IMR-90 (cell line): Measurements from ENCODE around the gene NT5C3B. TPM values are rescaled to one million over a fixed set of nuclear protein-coding genes. Genes with fewer than 3 reads are reported as not detected.

Experiments
- ATAC-seq: fragments of 200-7000 bp; cut with Tn5 transposase; 2 replicates; pipeline ENCODE4 v1.9.1; 2020; ENCODE audit warnings: low read depth, mild to moderate bottlenecking, moderate library complexity
- BruUV-seq: library from RNA; stranded (reverse); fragments of 400-500 nt; replicated peaks from 2 replicates; lab custom pipeline; 2021; lab: Mats Ljungman, UMichigan
- CTCF ChIA-PET: fragments of 300-600 bp; formaldehyde crosslinking; extraction: SDS; loops from one replicate; lab custom pipeline; 2021; ENCODE audit warnings: antibody characterized with exemption; lab: Yijun Ruan, JAX
- POLR2A ChIA-PET: fragments of 300-600 bp; sonication (Branson Sonifier 250); formaldehyde crosslinking; loops from one replicate; lab custom pipeline; 2022; ENCODE audit warnings: antibody characterized with exemption; ENCODE audit not compliant: unreplicated experiment; lab: Charles Lee
- DNase-seq: peaks from one replicate; pipeline ENCODE4 v3.0.0; 2013
- H2AFZ ChIP-seq: replicated peaks from 2 replicates; pipeline ENCODE3; 2013; ENCODE audit warnings: low read length, mild to moderate bottlenecking; ENCODE audit not compliant: poor library complexity
- H2AK5ac ChIP-seq: 2 replicates; pipeline ENCODE4 v1.6.1; 2013; ENCODE audit warnings: low read depth, low read length, inconsistent platforms
- H2AK9ac ChIP-seq: replicated peaks from 2 replicates; pipeline ENCODE3; 2013; ENCODE audit warnings: mild to moderate bottlenecking, low read depth, low read length, moderate library complexity; ENCODE audit not compliant: poor library complexity
- H2BK120ac ChIP-seq: 2 replicates; pipeline ENCODE4 v1.6.1; 2013; ENCODE audit warnings: low read depth, low read length, inconsistent platforms
- H2BK15ac ChIP-seq: 3 replicates; pipeline ENCODE4 v1.6.1; 2013; ENCODE audit warnings: low read depth, low read length, inconsistent platforms
- H2BK20ac ChIP-seq: 2 replicates; pipeline ENCODE4 v1.6.1; 2013; ENCODE audit warnings: low read depth, mild to moderate bottlenecking, inconsistent platforms, low read length, moderate library complexity
- H2BK5ac ChIP-seq: 2 replicates; pipeline ENCODE4 v1.6.1; 2013; ENCODE audit warnings: mild to moderate bottlenecking, low read depth, low read length, inconsistent platforms; ENCODE audit not compliant: poor library complexity, severe bottlenecking
- H3K14ac ChIP-seq: replicated peaks from 2 replicates; pipeline ENCODE4 v1.6.1; 2013; ENCODE audit warnings: low read depth, low read length, inconsistent platforms
- H3K18ac ChIP-seq: 2 replicates; pipeline ENCODE4 v1.6.1; 2013; ENCODE audit warnings: low read depth, low read length, control low read depth
- H3K23ac ChIP-seq: 2 replicates; pipeline ENCODE4 v1.6.1; 2013; ENCODE audit warnings: low read depth, low read length, inconsistent platforms
- H3K27ac ChIP-seq: 2 replicates; pipeline ENCODE4 v1.5.1; 2013; ENCODE audit warnings: mild to moderate bottlenecking, control low read depth, low read length; ENCODE audit not compliant: insufficient read depth
- H3K27me3 ChIP-seq: 2 replicates; pipeline ENCODE4 v1.6.1; 2013; ENCODE audit warnings: low read length; ENCODE audit not compliant: control insufficient read depth, insufficient read depth
- H3K36me3 ChIP-seq: 2 replicates; pipeline ENCODE4 v1.6.1; 2013; ENCODE audit warnings: low read length, mixed read lengths; ENCODE audit not compliant: control insufficient read depth, insufficient read depth
- H3K4ac ChIP-seq: 2 replicates; pipeline ENCODE4 v1.6.1; 2013; ENCODE audit warnings: low read depth, low read length, inconsistent platforms
- H3K4me1 ChIP-seq: 2 replicates; pipeline ENCODE4 v1.6.1; 2013; ENCODE audit warnings: low read length, mixed read lengths; ENCODE audit not compliant: control insufficient read depth, insufficient read depth
- H3K4me2 ChIP-seq: 2 replicates; pipeline ENCODE4 v1.6.1; 2013; ENCODE audit warnings: low read depth, mild to moderate bottlenecking, control low read depth, low read length, moderate library complexity
- H3K4me3 ChIP-seq: 2 replicates; pipeline ENCODE4 v1.5.1; 2013; ENCODE audit warnings: low read depth, mild to moderate bottlenecking, control low read depth, low read length, moderate library complexity; ENCODE audit not compliant: insufficient read depth
- H3K56ac ChIP-seq: 2 replicates; pipeline ENCODE4 v1.6.1; 2013; ENCODE audit warnings: low read length, inconsistent platforms; ENCODE audit not compliant: insufficient read depth; ENCODE audit errors: extremely low read depth
- H3K79me1 ChIP-seq, 2 experiments: 2 replicates each; pipeline ENCODE4 v1.6.1; 2013; ENCODE audit warnings: low read length in 2 of 2, inconsistent platforms in 1 of 2, low read depth in 1 of 2
- H3K9ac ChIP-seq: 2 replicates; pipeline ENCODE4 v1.6.1; 2013; ENCODE audit warnings: low read depth, low read length, control low read depth
- H3K9me1 ChIP-seq: 2 replicates; pipeline ENCODE4 v1.6.1; 2013; ENCODE audit warnings: low read length, inconsistent platforms; ENCODE audit not compliant: insufficient read depth
- H3K9me3 ChIP-seq: 2 replicates; pipeline ENCODE4 v1.6.1; 2013; ENCODE audit warnings: low read length; ENCODE audit not compliant: control insufficient read depth, insufficient read depth
- H4K20me1 ChIP-seq: 2 replicates; pipeline ENCODE4 v1.6.1; 2013; ENCODE audit warnings: low read length, inconsistent platforms; ENCODE audit not compliant: insufficient read depth
- H4K5ac ChIP-seq: 2 replicates; pipeline ENCODE4 v1.6.1; 2013; ENCODE audit warnings: mild to moderate bottlenecking, low read depth, low read length, control low read depth
- H4K8ac ChIP-seq, 2 experiments: 2 replicates each; pipeline ENCODE4 v1.6.1; 2013; ENCODE audit warnings: low read depth in 2 of 2, low read length in 2 of 2, control low read depth in 1 of 2, inconsistent platforms in 1 of 2
- H4K91ac ChIP-seq: 2 replicates; pipeline ENCODE4 v1.6.1; 2013; ENCODE audit warnings: low read depth, low read length, inconsistent platforms; ENCODE audit not compliant: insufficient read depth
- CHD1 ChIP-seq: IDR thresholded peaks from 2 replicates; pipeline ENCODE4 v1.6.1; 2012; ENCODE audit warnings: low read depth, low read length, improper control_type of control experiment
- FOS ChIP-seq: fragments of 150-350 bp; IDR thresholded peaks from 2 replicates; pipeline ENCODE4 v1.6.1; 2016; ENCODE audit warnings: low read depth, low read length
- MAFK ChIP-seq: IDR thresholded peaks from 2 replicates; pipeline ENCODE4 v1.6.1; 2012; ENCODE audit warnings: low read depth, low read length, improper control_type of control experiment
- MAZ ChIP-seq: IDR thresholded peaks from 2 replicates; pipeline ENCODE4 v1.6.1; 2012; ENCODE audit warnings: low read depth, mild to moderate bottlenecking, low read length, improper control_type of control experiment, moderate library complexity, borderline replicate concordance
- MXI1 ChIP-seq: IDR thresholded peaks from 2 replicates; pipeline ENCODE4 v1.6.1; 2012; ENCODE audit warnings: low read depth, mild to moderate bottlenecking, low read length, moderate library complexity, borderline replicate concordance
- NFE2L2 ChIP-seq: fragments of 150-350 bp; IDR thresholded peaks from 2 replicates; pipeline ENCODE4 v1.6.1; 2016; ENCODE audit warnings: low read depth, mild to moderate bottlenecking, low read length
- RCOR1 ChIP-seq: IDR thresholded peaks from 2 replicates; pipeline ENCODE4 v1.6.1; 2012; ENCODE audit warnings: mild to moderate bottlenecking, low read length, improper control_type of control experiment; ENCODE audit not compliant: insufficient replicate concordance
- SMC3 ChIP-seq: fragments of 150-350 bp; IDR thresholded peaks from 2 replicates; pipeline ENCODE4 v1.6.1; 2016; ENCODE audit warnings: low read depth, mild to moderate bottlenecking, antibody characterized with exemption, low read length, moderate library complexity
- whole genome bisulfite sequencing, 2 experiments: methylation state at CpG; one replicate each; pipeline versions ENCODE4 v1.1.5 to v1.1.7; 2013; ENCODE audit warnings: missing lambda C conversion rate in 2 of 2; ENCODE audit not compliant: insufficient read length in 1 of 2; ENCODE audit errors: extremely low coverage in 2 of 2; 5-methylcytosine and 5-hydroxymethylcytosine counted together
- dilution Hi-C: fragments of 300-500 bp; cut with HindIII; formaldehyde crosslinking; loops from one replicate; pipeline ENCODE4 v1.14.3; 2018; ENCODE audit warnings: low sequenced_read_pairs; ENCODE audit not compliant: unreplicated experiment
- in situ Hi-C: fragments of 300-500 bp; cut with MboI; formaldehyde crosslinking; loops from 3 replicates; pipeline ENCODE4 v1.14.3; 2019; ENCODE audit warnings: low sequenced_read_pairs, inconsistent platforms, mixed read lengths
- intact Hi-C: fragments of 100-400 bp; cut with micrococcal nuclease; formaldehyde crosslinking; loops from 2 replicates; pipeline ENCODE4 v1.10.0; 2022
- polyA plus RNA-seq, 3 experiments: library from polyadenylated mRNA; depleted of rRNA; stranded (reverse); fragments of >200 nt; gene quantifications; 2 replicates each; pipeline ENCODE4 v1.2.3, GENCODE V29; 2012; ENCODE audit warnings: low replicate concordance in 1 of 3
- total RNA-seq: library from RNA; depleted of rRNA; stranded (reverse); fragments of >200 nt; gene quantifications from 2 replicates; pipeline ENCODE4 v1.2.3, GENCODE V29; 2012

NT5C3B gene
- total and polyA plus RNA-seq, 2 of the 4 experiments (the other 2 are of a cell fraction): 59.9 to 92.7 TPM

- 0 out of 2 replicates have a peak overlapping the region, but pooled peaks have one; percentile 0 for H3K9ac ChIP-seq
- H3K4me3 ChIP-seq: no peak overlapping the region
- H3K36me3 ChIP-seq: no peaks in the 10 kb centered on the region
- 5% methylated on average over 3 of the region's 22 CpGs; no CpG with 5 or more reads in 1 of the 2 experiments for WGBS, 2 experiments
- no peaks in the 10 kb centered on the region for H4K20me1 ChIP-seq
- peak overlapping the region; percentile 83 for H4K5ac ChIP-seq
- no peaks in the 10 kb centered on the region for H3K79me1 ChIP-seq
- peak overlapping the region; percentile 49 for H3K14ac ChIP-seq
- peak overlapping the region; percentile 90 for H2AK9ac ChIP-seq
- H2BK5ac ChIP-seq: peak overlapping the region; percentile 88
- peak overlapping the region; percentile 73 to 78; a peak in 3 of 4 replicates for H4K8ac ChIP-seq
- no peaks in the 10 kb centered on the region for H3K9me3 ChIP-seq
- peaks cover 26% of the 10 kb centered on the region for H3K4me1 ChIP-seq
- H3K23ac ChIP-seq: peak overlapping the region; percentile 48; the same call in 1 of the 2 replicates
- H3K4me2 ChIP-seq: peak overlapping the region; percentile 51
- H3K27me3 ChIP-seq: 0 out of 2 replicates have a peak, but pooled peaks cover 2% of the 10 kb centered on the region
- ChIA-PET CTCF (interaction anchor here (0.6 to 1.3 kb wide), 2 partner anchors 20 to 139 kb away, joined by 4 to 5 read pairs; no protein-coding TSS in a partner anchor), POLR2A (no interaction called here)
- peak overlapping the region; percentile 81 for H2BK20ac ChIP-seq
- H3K56ac ChIP-seq: no peak overlapping the region
- peak overlapping the region; percentile 90 for H3K27ac ChIP-seq
- dilution Hi-C loops: no loop called here
- peak overlapping the region; percentile 81 for H3K4ac ChIP-seq
- TF ChIP-seq RCOR1 (no peak), SMC3 (no peak), FOS (0 out of 2 replicates have a peak, but pooled peaks have one; percentile 2), NFE2L2 (no peak), CHD1 (no peak), MAFK (no peak), MAZ (0 out of 2 replicates have a peak, but pooled peaks have one; percentile 21), MXI1 (no peak)
- in situ Hi-C loops: no loop called here
- peak overlapping the region; percentile 82 for H2BK120ac ChIP-seq
- peak overlapping the region; percentile 82 for H2BK15ac ChIP-seq
- H4K91ac ChIP-seq: peak overlapping the region; percentile 54
- ATAC-seq: peak; percentile 76
- H3K18ac ChIP-seq: peak overlapping the region; percentile 92
- peak; percentile 60 for DNase-seq
- H3K9me1 ChIP-seq: peaks cover 13% of the 10 kb centered on the region
- intact Hi-C loops: no loop called here
- H2AFZ ChIP-seq: peak overlapping the region; percentile 81
- no TSS peak for BruUV-seq
- H2AK5ac ChIP-seq: peak overlapping the region; percentile 95
Observed at GRCh38 chr17:41792845-41793783, 42.9 kb downstream of the NT5C3B start.
